Subcutaneous adipose tissue (tissue), 4 donors: ENCODE measurements around the gene DHRS7C. TPM values are rescaled to one million over a fixed set of nuclear protein-coding genes. Genes with fewer than 3 reads are reported as not detected.

ENCODE experiments used
- total RNA-seq, 4 donors: library from RNA; depleted of rRNA; stranded (reverse); fragments of >200 nt; gene quantifications; one replicate each; pipeline ENCODE4 v1.1.0, GENCODE V29; 2016
- TF ChIP-seq, protein P1 (sequence below): fragments of 450-650 bp; IDR thresholded peaks from one replicate; pipeline ENCODE4 v1.5.1; 2016; ENCODE audit warnings: low read depth, mild to moderate bottlenecking, control low read depth, antibody characterized with exemption, moderate library complexity

The DHRS7C gene
- total RNA-seq, 4 donors from 2014 or later = not detected

DNA sequence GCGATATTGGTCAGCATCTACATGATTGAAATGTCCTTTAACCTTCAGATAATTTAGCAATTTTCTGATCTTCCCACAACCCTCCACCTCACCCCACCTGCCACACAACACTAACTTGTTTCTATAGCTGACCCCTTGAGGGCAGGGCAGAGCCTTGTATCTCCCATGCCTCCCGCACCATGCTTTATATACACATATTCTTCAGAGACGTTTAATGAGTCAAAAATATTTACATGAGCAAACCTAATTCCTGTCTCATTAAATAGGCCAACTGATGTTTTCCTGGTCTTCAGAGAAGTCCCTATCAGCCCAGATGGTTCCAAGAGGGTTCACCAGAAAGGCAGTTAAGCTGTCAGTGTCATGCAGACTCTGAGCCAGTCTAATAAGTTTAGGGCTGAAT is 6.6 kb upstream of the DHRS7C start:
- TF ChIP-seq, protein P1, sequence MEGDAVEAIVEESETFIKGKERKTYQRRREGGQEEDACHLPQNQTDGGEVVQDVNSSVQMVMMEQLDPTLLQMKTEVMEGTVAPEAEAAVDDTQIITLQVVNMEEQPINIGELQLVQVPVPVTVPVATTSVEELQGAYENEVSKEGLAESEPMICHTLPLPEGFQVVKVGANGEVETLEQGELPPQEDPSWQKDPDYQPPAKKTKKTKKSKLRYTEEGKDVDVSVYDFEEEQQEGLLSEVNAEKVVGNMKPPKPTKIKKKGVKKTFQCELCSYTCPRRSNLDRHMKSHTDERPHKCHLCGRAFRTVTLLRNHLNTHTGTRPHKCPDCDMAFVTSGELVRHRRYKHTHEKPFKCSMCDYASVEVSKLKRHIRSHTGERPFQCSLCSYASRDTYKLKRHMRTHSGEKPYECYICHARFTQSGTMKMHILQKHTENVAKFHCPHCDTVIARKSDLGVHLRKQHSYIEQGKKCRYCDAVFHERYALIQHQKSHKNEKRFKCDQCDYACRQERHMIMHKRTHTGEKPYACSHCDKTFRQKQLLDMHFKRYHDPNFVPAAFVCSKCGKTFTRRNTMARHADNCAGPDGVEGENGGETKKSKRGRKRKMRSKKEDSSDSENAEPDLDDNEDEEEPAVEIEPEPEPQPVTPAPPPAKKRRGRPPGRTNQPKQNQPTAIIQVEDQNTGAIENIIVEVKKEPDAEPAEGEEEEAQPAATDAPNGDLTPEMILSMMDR = no peak

DNA sequence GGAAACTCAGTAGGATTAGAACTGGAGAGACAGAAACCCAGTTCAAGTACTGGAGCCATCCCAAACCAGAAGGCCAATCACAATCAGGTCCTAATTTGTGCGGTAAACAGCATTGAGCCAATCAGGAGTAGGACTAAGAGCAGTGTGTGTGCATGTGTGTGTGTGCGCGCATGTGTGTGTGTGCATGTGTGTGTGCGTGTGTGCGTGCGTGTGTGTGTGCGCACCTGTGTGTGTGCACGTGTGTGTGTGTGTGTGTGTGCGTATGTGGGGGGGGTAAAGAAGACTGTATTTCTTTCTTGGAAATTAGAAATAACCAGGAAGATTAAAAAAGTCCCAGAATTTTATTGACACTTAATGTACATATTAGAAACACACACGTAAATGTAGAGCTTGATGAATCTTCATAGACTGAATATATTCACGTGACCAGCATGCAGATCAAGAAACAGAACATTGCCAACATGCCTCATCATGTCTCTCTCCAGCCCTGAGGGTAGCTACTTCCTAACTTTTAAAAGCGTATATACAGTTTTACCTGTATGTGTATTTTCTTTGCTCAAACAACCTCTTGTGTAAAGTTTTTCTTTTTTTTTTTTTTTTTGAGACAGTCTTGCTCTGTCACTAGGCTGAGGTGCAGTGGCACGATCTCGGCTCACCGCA is 919 bp upstream of the DHRS7C start:
- TF ChIP-seq, protein P1 = no peak

GRCh38 chr17:9790316-9790715 is 1.1 kb downstream of the DHRS7C start:
- TF ChIP-seq, protein P1 = no peak

GRCh38 chr17:9788601-9789000 is 2.8 kb downstream of the DHRS7C start:
- TF ChIP-seq, protein P1 = no peak

GRCh38 chr17:9784544-9784943 is 6.8 kb downstream of the DHRS7C start:
- TF ChIP-seq, protein P1 = no peak

DNA sequence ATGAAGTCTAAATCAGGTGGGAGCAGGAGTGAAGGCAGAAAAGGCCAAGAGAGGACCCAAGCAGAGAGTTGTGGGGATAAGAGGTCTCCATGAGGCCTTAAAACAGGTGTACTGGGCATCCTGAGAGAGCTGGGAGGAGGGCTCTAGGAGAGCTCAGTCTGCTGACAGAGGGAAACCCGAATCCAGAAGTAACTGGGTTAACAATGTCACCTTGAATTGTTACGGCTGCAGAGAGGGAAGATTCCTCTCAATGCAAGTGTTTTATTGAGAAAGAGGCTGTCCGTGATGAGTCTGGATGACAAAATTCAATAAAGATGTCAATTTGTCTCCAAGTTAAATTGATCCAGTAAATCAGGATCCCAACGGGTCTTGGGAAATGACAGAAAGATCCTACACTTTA is 8.3 kb downstream of the DHRS7C start:
- TF ChIP-seq, protein P1 = no peak

- TF ChIP-seq, protein P1 = no peak
These were observed 10.8 kb downstream of the DHRS7C start for GRCh38 chr17:9780552-9780951.
